Measurements from ENCODE around the gene DPM3. TPM values are rescaled to one million over a fixed set of nuclear protein-coding genes. Genes with fewer than 3 reads are reported as not detected.

DPM3 gene
- total RNA-seq, 1 experiment from 2014 or later = 28.5 TPM

DNA sequence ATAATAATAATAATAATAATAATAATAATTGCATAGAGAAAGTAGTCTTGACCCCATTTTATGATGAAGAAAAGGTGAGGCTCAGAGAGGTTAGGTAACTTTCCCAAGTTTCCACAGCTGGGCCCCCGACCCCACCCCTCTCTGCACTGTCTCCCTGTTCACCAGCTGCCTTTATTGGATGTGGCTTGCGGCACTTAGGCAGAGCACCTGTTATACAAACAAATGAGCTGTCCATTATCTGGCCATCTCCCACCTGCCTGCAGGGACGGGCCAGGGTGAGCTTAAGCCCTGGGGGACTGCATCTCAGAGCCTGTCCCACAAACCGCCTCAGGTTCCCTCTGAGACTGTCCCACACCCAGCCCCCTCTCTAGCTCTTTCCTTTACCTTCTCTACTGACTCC is 22.7 kb downstream of the DPM3 start:
- DNase-seq (ENCODE audit: low read depth, low spot score) = no peak
- in situ Hi-C loops (cut with HindIII; ENCODE audit: low pct_unique_long_range_greater_than_20kb, low sequenced_read_pairs) = no loop called here

DNA sequence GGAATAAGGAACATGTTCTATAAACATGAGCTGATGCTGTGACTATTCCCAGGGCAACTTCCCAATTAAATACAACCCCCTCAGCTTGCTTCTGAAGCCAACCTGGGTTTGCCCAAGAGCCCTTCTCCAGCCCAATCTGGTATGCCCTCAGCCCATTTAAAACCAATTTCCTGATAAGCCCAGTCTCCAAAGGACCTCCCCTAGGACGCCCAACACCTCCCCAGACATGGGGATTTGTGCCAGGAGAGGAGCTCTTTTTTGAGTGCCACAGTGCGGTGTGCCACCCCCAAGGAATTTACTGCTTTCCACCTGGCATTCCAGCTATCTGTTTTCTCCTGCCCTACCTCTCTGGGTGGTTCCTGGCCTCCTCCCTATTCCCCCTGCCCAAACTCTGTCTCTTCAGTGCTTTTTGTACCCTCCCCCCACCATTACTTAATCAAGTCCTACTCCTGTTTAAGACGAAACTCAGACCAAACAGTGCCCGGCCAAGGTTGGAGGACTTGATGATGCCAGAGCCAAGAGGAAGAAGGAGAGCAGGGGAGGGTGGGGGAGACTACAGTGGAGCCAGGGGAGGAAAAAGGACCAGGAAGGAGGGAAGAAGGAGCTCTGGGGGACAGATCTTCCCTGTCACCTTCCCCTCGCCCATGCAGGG is 24.1 kb downstream of the DPM3 start:
- no peak for DNase-seq (ENCODE audit: low read depth, low spot score)
- in situ Hi-C loops (cut with HindIII; ENCODE audit: low pct_unique_long_range_greater_than_20kb, low sequenced_read_pairs) = no loop called here

DNA sequence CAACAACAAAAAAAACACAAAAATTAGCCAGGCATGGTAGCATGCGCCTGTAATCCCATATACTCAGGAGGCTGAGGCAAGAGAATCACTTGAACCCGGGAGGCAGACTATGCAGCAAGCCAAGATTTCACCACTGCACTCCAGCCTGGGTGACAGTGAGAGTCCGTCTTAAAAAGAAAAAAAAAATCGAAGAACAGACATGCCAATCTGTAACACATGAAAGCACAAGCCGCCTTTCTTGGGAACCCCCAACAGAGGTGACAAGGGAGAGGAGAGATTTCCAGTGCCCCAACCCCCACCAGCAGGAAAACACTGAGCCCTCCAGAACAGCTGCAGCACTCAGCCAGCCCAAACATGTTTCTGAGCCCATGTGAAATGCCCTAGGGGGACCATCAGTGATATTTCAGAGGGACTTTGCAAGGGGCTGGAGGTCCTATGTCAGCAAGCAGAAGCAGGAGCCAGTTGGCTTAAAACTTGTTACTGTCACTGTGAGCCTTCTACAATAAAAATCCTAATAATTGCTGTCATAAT is 26.8 kb downstream of the DPM3 start:
- in situ Hi-C loops (cut with HindIII; ENCODE audit: low pct_unique_long_range_greater_than_20kb, low sequenced_read_pairs) = no loop called here
- no peak for DNase-seq (ENCODE audit: low read depth, low spot score)

DNA sequence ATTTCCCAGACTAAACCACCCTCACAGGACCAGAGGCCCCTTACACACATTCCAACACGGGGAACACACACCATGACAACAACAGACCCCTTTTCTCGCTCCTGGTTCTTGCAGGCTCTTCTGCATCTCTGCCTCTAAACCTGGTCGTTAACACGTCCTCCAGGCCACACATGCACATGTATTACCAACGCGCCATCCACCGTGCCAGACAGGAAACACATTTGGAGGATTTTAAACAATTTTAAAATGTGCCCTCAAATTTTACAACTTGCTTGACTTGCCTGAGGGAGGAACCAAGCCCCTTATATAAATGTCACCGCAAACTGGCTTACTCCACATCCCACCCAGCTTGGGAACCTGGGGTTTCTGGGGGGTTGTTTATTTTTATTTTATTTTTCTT is 29.5 kb downstream of the DPM3 start:
- no peak for DNase-seq (ENCODE audit: low read depth, low spot score)
- in situ Hi-C loops (cut with HindIII; ENCODE audit: low pct_unique_long_range_greater_than_20kb, low sequenced_read_pairs) = no loop called here

DNA sequence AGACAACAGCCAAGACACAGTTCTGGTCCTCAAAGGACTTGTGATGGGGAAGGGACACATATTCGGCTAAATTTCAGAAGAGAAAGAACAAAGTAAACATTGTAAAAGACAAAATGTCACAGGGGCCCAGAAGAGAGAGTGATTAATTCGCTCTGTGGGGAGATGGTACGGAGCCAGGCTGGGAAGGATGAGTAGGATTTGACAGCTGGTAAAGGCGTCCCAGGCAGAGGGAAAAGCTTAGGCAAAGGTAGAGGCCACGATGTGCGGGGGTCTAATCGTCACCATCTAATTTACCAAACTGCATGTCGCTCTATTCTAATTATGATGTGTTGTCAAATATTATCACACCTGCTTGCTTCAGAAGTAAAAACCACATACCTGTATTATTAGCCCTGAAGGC is 29.9 kb downstream of the DPM3 start:
- DNase-seq (ENCODE audit: low read depth, low spot score) = no peak
- in situ Hi-C loops (cut with HindIII; ENCODE audit: low pct_unique_long_range_greater_than_20kb, low sequenced_read_pairs) = no loop called here

DNA sequence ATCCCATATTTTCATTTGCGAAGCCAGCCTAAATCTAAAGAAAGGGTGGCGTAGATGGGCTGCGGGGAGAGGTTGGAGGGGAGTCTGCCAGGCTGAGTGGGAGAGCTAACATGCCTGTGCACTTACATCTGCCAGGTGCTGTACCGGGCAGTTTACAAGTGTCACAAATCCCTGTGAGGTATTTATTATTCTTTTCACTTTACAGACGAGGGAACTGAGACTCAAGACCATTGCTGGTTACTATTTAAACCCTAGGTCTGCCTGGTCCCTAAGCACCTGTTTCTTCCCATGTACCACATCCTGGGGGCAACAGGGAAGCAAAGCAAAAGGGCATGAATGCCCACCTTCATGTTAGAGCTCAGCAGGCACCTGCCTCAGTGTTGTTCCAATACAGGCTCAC is 32.0 kb downstream of the DPM3 start:
- in situ Hi-C loops (cut with HindIII; ENCODE audit: low pct_unique_long_range_greater_than_20kb, low sequenced_read_pairs) = no loop called here
- DNase-seq (ENCODE audit: low read depth, low spot score) = no peak

DNA sequence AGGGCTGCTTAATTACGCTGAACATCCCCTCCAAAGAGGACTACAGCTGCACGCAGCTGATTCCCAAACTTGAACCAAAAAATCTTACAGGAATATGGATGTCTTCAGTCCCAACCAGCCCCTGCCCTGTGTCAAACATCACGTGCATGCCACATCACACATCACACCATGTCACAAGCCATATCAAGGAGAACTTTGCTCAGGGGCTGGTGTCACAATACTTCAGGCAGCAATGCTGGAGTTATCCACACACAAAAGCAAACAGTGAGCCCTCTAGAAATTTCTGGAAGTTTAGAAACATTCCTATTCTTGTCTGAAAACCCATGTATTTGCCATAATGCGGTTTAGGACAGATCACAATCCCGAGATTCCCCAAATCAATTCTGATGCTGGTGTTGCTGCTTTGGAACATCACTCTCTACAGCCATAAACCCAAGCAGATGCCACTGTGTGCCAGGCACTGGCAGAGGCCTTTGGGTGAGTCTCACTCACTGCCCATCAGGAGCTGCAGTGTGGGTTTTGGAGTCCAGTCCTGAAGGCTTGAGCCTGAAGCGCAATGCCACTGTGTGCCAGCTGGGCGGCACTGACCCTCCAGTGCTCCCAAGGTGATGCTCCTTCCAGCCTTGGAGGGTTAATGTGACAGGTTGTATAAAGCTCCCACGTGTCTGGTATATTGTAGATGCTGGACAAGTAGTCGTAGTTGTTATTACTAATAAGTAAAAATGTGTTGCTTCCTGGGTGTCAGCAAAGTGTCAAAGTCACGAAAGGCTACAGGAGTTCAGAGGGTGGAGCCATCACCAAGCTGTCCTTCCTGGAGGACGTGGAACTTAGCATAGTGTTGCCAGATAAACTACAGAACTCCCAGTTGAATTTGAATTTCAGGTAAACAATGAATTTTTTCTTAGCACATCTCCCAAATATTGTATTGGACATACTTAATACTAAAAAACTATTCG is 32.7 kb downstream of the DPM3 start:
- DNase-seq (ENCODE audit: low read depth, low spot score) = no peak
- in situ Hi-C loops (cut with HindIII; ENCODE audit: low pct_unique_long_range_greater_than_20kb, low sequenced_read_pairs) = no loop called here

DNA sequence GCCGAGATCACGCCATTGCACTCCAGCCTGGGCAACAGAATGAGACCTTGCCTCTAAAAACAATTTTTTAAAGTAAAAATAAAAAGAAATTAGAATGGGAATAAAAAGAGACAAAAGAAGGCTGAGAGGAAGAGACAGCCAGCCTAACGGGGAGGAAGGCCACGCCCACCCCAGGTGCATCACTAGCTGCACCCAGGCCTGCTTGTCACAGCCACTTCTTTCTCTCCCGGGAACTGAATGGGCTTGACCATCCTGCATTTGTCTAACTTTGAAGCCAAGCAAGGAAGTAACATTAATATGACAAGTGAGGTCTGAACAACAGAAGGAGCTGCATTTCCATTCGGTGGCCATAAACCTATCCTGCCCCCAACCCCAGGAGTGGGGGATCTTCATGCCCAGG is 33.5 kb downstream of the DPM3 start:
- no peak for DNase-seq (ENCODE audit: low read depth, low spot score)
- in situ Hi-C loops (cut with HindIII; ENCODE audit: low pct_unique_long_range_greater_than_20kb, low sequenced_read_pairs) = no loop called here

DNA sequence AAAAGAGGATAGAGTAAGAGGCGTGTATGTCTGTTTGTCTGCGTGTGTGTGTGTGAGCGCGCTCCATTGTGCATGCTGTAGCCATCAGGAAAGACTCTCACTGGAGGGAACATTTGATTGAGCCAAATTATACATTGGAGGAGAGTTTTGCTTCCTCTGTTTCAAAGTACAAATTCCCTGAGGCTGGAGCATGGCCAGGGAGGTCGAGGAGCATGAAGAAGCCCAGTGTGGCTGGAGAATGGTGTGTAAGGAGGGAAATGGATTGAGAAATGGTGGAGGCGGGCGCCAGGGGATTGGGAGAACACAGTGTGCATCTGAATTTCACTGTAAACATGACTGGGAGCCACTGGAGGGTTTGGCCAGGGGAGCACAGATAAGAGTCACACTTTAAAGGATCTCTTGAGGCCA is 34.7 kb downstream of the DPM3 start:
- DNase-seq (ENCODE audit: low read depth, low spot score) = no peak
- in situ Hi-C loops (cut with HindIII; ENCODE audit: low pct_unique_long_range_greater_than_20kb, low sequenced_read_pairs) = no loop called here

DNA sequence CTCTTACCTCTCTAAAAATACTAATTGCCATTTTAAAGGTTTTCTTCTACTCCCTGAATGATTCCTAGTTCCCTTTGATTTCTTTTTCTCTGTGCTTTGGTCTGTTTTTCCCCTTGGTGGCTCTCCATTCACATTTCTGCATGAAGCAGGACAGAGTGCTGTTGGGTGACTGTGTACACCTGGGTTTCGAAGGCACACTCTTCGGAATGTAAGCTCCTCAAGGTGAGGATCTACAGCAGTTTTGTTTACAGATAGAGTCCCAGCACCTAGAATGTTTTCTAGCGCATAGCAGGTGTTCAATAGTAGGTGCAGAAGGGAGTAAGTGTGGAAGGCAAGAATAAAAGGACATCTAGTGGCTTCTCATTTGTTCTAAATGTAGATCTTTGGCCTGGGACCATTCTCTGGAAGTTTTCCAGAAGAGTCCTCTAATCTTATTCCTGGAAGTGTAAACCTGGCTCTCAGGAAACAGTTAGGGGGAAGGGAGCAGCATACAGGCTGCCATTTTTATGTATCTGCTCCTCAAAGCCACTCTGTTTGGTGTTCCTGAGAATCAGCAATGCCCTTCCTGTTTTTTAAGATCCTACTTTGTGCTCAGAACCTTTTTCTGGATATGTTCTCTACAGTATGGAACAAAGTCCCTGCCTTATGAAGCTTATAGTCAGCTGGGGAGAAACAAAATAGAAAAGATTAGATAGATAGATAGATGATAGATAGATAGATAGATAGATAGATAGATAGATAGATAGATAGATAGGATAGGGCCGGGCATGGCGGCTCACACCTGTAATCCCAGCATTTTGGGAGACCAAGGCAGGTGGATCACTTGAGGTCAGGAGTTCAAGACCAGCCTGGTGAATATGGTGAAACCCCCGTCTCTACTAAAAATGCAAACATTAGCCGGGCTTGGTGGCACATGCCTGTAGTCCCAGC is 35.5 kb downstream of the DPM3 start:
- in situ Hi-C loops (cut with HindIII; ENCODE audit: low pct_unique_long_range_greater_than_20kb, low sequenced_read_pairs) = no loop called here
- no peak for DNase-seq (ENCODE audit: low read depth, low spot score)

DNA sequence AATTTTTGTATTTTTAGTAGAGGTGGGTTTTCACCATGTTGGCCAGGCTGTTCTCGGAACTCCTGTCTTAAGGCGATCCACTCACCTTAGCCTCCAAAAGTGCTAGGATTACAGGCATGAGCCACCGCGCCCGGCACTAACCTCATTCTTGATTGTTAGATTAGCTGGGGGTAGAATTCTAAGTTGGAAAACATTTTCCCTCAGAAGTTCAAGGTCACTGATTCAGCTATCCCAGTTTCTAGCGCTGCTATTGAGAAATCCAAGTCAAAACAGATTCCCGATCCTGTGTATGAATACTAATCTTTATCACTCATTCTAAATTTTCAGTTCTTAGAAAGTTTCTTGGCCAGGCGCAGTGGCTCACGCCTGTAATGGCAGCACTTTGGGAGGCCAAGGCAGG is 37.0 kb downstream of the DPM3 start:
- in situ Hi-C loops (cut with HindIII; ENCODE audit: low pct_unique_long_range_greater_than_20kb, low sequenced_read_pairs) = no loop called here
- DNase-seq (ENCODE audit: low read depth, low spot score) = no peak

DNA sequence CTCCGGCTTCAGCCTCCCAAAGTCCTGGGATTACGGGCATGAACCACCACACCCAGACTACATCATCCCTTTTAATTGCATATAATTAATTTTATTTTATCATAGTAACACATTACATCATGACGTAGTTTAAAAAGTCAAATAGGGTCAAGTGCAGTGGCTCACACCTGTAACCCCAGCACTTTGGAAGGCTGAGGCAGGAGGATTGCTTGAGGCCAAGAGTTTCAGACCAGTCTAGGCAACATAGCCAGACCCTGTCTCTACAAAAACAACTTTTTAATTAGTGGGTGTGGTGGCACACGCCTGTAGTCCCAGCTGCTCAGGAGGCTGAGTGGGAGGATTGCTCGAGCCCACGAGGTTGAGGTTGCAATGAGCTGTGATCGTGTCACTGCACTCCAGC is 41.0 kb downstream of the DPM3 start:
- in situ Hi-C loops (cut with HindIII; ENCODE audit: low pct_unique_long_range_greater_than_20kb, low sequenced_read_pairs) = no loop called here

DNA sequence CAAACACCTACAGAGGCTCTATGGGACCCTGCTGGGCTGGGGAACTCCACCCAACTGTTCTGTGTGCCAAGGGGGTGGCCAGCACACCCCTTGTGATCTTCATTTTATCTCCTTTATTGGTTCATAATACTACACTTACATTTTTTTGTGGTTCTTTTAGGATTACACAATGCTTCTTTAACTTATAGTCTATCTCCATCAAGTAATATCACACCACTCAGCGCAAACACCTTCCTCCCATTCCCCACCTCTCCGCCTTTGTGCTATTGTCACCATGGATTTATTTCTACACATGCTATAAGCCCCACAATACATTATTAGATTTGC is 45.7 kb downstream of the DPM3 start:
- no peak for DNase-seq (ENCODE audit: low read depth, low spot score)
- in situ Hi-C loops (cut with HindIII; ENCODE audit: low pct_unique_long_range_greater_than_20kb, low sequenced_read_pairs) = no loop called here

More for the DNA sequence above, 41.0 kb downstream of the DPM3 start:
- DNase-seq (ENCODE audit: low read depth, low spot score) = no peak

DNA sequence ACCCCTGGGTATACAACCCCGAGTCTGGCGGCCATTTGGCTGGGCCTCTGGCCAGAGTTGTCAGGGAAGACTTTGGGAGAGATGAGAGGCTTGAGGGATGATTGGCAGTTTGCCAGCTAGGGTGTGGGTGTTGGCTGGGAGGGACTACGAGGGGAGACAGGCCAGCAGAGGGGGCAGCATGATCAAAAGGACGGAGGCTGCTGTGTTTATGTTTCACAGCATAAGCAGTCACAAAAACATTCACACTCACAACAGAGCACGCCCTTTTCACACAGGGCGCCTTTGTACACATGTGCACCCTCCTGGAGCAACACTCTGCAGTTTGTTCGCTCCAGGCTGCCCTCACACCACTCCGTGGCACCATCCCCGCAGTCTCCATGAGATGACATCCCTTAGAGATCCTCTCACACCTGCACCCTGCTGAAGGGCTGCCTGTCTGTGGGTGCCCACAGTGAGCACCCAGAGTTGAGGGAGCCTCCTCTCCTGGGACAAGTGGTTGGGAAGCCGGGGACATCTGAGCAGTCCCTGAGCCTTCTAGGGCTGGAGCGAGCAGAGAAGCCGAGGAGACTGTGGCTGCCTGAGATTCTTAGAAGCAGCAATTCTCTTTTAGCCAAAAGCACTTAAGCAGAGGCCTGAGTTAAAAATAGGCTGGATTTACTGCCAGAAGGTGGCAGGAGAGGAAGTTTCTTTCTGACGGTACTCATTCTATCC is 46.3 kb downstream of the DPM3 start:
- peak; percentile 81 for DNase-seq (ENCODE audit: low read depth, low spot score)

DNA sequence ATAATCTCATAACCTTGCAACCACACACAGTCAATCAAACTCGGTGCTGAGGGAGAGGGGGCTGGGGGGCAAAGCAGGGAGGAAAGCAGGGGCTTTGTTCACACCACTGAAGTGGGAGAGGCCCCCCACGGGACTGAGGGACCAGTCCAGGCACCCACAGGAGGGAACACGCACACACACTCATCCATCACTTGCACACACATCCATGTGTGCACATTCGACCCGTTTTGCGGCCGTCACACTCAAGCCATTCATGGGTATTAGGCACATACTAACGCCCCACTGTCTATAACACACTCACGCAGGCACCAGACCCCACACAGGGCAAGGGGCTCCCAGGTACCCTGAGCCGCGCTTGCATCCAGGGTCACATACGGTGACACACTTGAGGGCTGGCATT is 47.7 kb downstream of the DPM3 start:
- in situ Hi-C loops (cut with HindIII; ENCODE audit: low pct_unique_long_range_greater_than_20kb, low sequenced_read_pairs) = no loop called here
- DNase-seq (ENCODE audit: low read depth, low spot score) = no peak

More for the DNA sequence above, 46.3 kb downstream of the DPM3 start:
- in situ Hi-C loops (cut with HindIII; ENCODE audit: low pct_unique_long_range_greater_than_20kb, low sequenced_read_pairs) = no loop called here

DNA sequence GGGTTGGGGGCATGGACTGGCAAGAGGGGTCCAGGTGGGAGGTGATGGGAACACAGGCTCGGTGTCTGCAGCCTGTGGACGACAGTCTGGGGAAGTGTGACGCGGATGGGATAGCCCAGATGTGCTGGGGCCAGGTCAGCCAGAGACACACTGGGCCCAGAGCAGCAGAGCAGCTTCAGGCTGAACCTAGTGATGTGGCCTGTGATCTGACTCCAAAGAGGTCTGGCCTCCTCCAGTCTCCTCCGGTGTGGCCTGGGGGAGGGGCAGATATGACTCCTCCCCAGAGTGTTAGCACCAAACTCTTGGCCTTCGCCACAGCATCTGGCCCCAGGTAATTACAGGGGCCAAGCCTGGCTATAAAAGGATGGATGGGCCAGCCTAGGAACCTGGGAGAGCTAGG is 48.2 kb downstream of the DPM3 start:
- DNase-seq (ENCODE audit: low read depth, low spot score) = no peak
- in situ Hi-C loops (cut with HindIII; ENCODE audit: low pct_unique_long_range_greater_than_20kb, low sequenced_read_pairs) = no loop called here
